ENCODE measurements around the gene CPA4.

CPA4 gene

GRCh38 chr7:130360518-130360917, 67.6 kb downstream of the CPA4 start:
- DNase-seq (ENCODE audit: low read depth): no peak
- no peak for TF ChIP-seq CTCF (conservative IDR thresholded peaks at IDR 0.05; ENCODE audit: low read length)
- no peak overlapping the region for H3K4me3 ChIP-seq (ENCODE audit: low read length)

GRCh38 chr7:130361681-130362080, 68.7 kb downstream of the CPA4 start:
- TF ChIP-seq CTCF (conservative IDR thresholded peaks at IDR 0.05; ENCODE audit: low read length): no peak
- no peak overlapping the region for H3K4me3 ChIP-seq (ENCODE audit: low read length)
- DNase-seq (ENCODE audit: low read depth): no peak

DNA sequence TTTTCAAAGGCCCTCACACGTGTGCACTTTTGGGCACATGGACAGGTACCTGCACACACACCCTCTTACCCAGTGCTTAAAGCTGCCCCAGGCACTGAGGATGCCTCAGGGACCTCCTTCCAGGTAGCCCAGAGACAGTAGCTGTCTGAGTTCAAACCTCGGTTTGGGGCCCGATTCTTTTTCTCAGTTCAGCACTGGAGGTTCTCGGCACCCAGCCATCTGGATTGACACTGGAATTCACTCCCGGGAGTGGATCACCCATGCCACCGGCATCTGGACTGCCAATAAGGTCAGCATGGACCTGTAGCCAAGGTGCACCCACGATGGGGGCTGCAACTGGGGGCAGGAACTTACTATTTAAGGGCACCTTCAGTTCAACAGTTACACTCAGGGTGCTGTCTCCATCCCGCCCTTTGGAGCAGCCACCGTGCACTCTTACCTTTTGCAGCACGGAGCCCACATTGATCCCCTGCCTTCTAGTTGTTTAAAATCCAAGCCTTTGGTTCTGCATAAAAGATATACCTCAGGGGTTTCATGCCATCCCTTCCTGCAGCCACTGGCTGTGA, 69.4 kb downstream of the CPA4 start:
- no peak overlapping the region for H3K4me3 ChIP-seq (ENCODE audit: low read length)
- TF ChIP-seq CTCF (conservative IDR thresholded peaks at IDR 0.05; ENCODE audit: low read length): no peak
- DNase-seq (ENCODE audit: low read depth): no peak

DNA sequence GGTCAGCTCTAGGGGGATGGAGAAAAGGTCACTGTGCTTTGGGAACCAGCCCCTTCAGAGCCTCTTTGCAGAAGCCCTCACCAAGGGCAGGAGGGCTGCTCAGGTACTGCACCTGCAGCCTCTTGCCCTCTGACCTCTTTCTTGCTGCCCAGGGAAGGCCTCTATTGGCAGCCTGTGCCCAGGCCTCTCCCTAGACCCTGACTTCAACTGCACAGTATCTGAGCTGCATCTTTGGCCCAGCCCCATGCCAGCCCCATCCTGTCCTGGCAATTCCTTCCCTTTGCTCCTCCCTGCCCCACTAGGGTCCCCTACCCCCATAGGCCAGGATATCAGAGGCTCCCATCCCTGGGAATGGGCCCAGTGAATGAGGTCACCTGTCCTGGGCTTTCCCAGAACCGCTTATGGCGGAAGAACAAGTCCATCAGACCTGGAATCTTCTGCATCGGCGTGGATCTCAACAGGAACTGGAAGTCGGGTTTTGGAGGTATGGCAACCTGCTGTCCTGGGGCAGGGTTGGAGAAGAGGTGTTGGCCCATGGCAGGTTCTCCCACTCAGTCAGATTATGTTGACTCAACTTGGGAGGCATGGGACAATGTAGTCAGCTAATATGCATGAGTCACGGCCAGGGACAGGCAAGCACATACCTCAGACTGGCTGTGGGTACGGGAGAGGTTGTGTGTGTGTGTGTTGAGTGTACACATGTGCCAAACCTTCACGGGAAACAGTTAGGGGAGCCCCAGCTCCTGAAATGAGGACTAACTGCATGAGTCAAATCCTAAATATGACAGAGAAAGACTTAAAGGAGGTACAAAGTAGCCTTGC, 70.3 kb downstream of the CPA4 start:
- TF ChIP-seq CTCF (conservative IDR thresholded peaks at IDR 0.05; ENCODE audit: low read length): peak; percentile 9
- peak; percentile 99 for DNase-seq (ENCODE audit: low read depth)
- H3K4me3 ChIP-seq (ENCODE audit: low read length): no peak overlapping the region

DNA sequence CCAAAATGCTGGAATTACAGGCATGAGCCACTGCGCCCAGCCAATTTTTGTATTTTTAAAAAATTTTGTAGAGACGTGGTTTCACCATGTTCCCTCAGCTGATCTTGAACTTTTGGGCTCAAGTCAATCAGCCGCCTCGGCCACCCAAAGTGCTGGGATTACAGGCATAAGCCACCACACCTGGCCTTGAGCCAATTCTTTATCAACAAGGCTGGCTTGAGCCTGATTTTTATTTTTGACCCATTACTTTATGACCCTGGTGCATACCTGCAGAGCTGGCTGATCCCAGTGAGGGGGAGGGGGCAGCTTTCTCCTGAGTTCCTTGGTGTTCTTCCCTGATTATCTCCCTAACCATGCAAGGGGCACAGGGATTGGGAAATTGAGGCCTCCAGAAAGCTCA, 71.5 kb downstream of the CPA4 start:
- no peak for TF ChIP-seq CTCF (conservative IDR thresholded peaks at IDR 0.05; ENCODE audit: low read length)
- no peak overlapping the region for H3K4me3 ChIP-seq (ENCODE audit: low read length)
- DNase-seq (ENCODE audit: low read depth): no peak

GRCh38 chr7:130365088-130365487, 72.1 kb downstream of the CPA4 start:
- no peak for TF ChIP-seq CTCF (conservative IDR thresholded peaks at IDR 0.05; ENCODE audit: low read length)
- no peak overlapping the region for H3K4me3 ChIP-seq (ENCODE audit: low read length)
- no peak for DNase-seq (ENCODE audit: low read depth)

Measured in AG10803 (cell line).